Gastroesophageal sphincter (tissue), 4 donors: ENCODE measurements around the gene ZNF304. TPM values are rescaled to one million over a fixed set of nuclear protein-coding genes. Genes with fewer than 3 reads are reported as not detected.

ENCODE experiments used
- ATAC-seq: fragments of 150-250 bp; one replicate; pipeline ENCODE4 v1.9.1; 2016; ENCODE audit warnings: mild to moderate bottlenecking, moderate library complexity
- H3K27ac ChIP-seq, 4 donors: fragments of 200-600 bp; sonication (generic) in 3 of 4; 1 replicate in 3 of 4; 2 replicates in 1 of 4; pipeline ENCODE4 v1.5.1; 2016 to 2019
- H3K27me3 ChIP-seq: fragments of 200-600 bp; sonication (generic); one replicate; pipeline ENCODE4 v1.5.1; 2019
- H3K36me3 ChIP-seq, 2 donors: fragments of 200-600 bp; sonication (generic); one replicate each; pipeline ENCODE4 v1.5.1; 2019; ENCODE audit warnings: control low read depth in 1 of 2
- H3K4me1 ChIP-seq, 3 donors: fragments of 200-600 bp; sonication (generic); 1 replicate in 2 of 3; 2 replicates in 1 of 3; pipeline ENCODE4 v1.5.1; 2016 to 2019; ENCODE audit warnings: control low read depth in 2 of 3
- H3K4me3 ChIP-seq, 2 donors: fragments of 200-600 bp; sonication (generic); one replicate each; pipeline ENCODE4 v1.5.1; 2019; ENCODE audit warnings: mild to moderate bottlenecking in 1 of 2, moderate library complexity in 1 of 2
- H3K9me3 ChIP-seq, 3 donors: fragments of 200-600 bp; sonication (generic); one replicate each; pipeline ENCODE4 v1.5.1; 2017 to 2019; ENCODE audit warnings: control low read depth in 2 of 3
- EP300 ChIP-seq: sonication (generic); formaldehyde crosslinking; IDR thresholded peaks from one replicate; pipeline ENCODE4 v1.6.1; 2017; ENCODE audit warnings: antibody characterized with exemption, mild to moderate bottlenecking
- POLR2A ChIP-seq, 2 donors: fragments of 450-650 bp; IDR thresholded peaks; one replicate each; pipeline ENCODE4 v1.6.1; 2017; ENCODE audit warnings: antibody characterized with exemption in 2 of 2, mild to moderate bottlenecking in 2 of 2, moderate library complexity in 1 of 2
- POLR2AphosphoS5 ChIP-seq: sonication (generic); formaldehyde crosslinking; IDR thresholded peaks from one replicate; pipeline ENCODE4 v1.6.1; 2017; ENCODE audit warnings: antibody characterized with exemption
- WGBS, 2 donors: methylation state at CpG; one replicate each; pipeline ENCODE4 v1.1.5; 2018; ENCODE audit warnings: low coverage in 1 of 2; 5-methylcytosine and 5-hydroxymethylcytosine counted together
- total RNA-seq, 4 donors: library from RNA; depleted of rRNA; stranded (reverse); fragments of >200 nt; gene quantifications; one replicate each; pipeline ENCODE4 v1.1.0, GENCODE V29; 2016
- TF ChIP-seq, protein P1 (sequence below), 4 experiments: fragments of 200-600 bp in 2 of 4; fragments of 450-650 bp in 2 of 4; sonication (generic) in 1 of 4; IDR thresholded peaks; one replicate each; pipeline ENCODE4 v1.5.1; 2017 to 2019; ENCODE audit warnings: antibody characterized with exemption in 4 of 4, mild to moderate bottlenecking in 2 of 4, moderate library complexity in 2 of 4

ZNF304 gene
- total RNA-seq, 4 donors from 2014 or later, result 9.2 to 12.2 (median 10.9) TPM

GRCh38 chr19:57308514-57308913, 42.6 kb upstream of the ZNF304 start:
- Histone ChIP-seq H3K4me3 (no peak overlapping the region), H3K9me3 (no peaks in the 10 kb centered on the region), H3K36me3 (peaks cover 0 to 24% of the 10 kb centered on the region in 2 donors), H3K27ac (no peak overlapping the region), H3K27me3 (no peaks in the 10 kb centered on the region), H3K4me1 (peaks cover 0 to 13% (median 0%) of the 10 kb centered on the region in 3 donors)
- ATAC-seq, result no peak
- no peak for TF ChIP-seq POLR2A (IDR thresholded peaks at IDR 0.05)
- no peak for TF ChIP-seq EP300
- no peak for TF ChIP-seq POLR2AphosphoS5
- TF ChIP-seq, protein P1, sequence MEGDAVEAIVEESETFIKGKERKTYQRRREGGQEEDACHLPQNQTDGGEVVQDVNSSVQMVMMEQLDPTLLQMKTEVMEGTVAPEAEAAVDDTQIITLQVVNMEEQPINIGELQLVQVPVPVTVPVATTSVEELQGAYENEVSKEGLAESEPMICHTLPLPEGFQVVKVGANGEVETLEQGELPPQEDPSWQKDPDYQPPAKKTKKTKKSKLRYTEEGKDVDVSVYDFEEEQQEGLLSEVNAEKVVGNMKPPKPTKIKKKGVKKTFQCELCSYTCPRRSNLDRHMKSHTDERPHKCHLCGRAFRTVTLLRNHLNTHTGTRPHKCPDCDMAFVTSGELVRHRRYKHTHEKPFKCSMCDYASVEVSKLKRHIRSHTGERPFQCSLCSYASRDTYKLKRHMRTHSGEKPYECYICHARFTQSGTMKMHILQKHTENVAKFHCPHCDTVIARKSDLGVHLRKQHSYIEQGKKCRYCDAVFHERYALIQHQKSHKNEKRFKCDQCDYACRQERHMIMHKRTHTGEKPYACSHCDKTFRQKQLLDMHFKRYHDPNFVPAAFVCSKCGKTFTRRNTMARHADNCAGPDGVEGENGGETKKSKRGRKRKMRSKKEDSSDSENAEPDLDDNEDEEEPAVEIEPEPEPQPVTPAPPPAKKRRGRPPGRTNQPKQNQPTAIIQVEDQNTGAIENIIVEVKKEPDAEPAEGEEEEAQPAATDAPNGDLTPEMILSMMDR (IDR thresholded peaks at IDR 0.05), result no peak

- TF ChIP-seq EP300, result no peak
- no peak for TF ChIP-seq POLR2AphosphoS5
- TF ChIP-seq POLR2A (IDR thresholded peaks at IDR 0.05), result no peak
- TF ChIP-seq, protein P1 (IDR thresholded peaks at IDR 0.05), result no peak
- WGBS, 2 donors, result 69 to 94% methylated on average over 2 of the region's 2 CpGs
- no peak overlapping the region for H3K4me3 ChIP-seq
- H3K27ac ChIP-seq, result no peak overlapping the region
- no peaks in the 10 kb centered on the region for H3K27me3 ChIP-seq
- no peaks in the 10 kb centered on the region for H3K9me3 ChIP-seq
- peaks cover 0 to 5% (median 0%) of the 10 kb centered on the region in 3 donors for H3K4me1 ChIP-seq
- peaks cover 0 to 3% of the 10 kb centered on the region in 2 donors for H3K36me3 ChIP-seq
- no peak for ATAC-seq
These were observed 40.3 kb upstream of the ZNF304 start for GRCh38 chr19:57310792-57311191.

GRCh38 chr19:57314146-57314545, 36.9 kb upstream of the ZNF304 start:
- WGBS, 2 donors, result 44 to 67% methylated on average over 2 to 3 of the region's 4 CpGs
- no peak overlapping the region for H3K4me3 ChIP-seq
- H3K27ac ChIP-seq, result no peak overlapping the region
- no peaks in the 10 kb centered on the region for H3K36me3 ChIP-seq
- peaks cover 0 to 5% (median 0%) of the 10 kb centered on the region in 3 donors for H3K4me1 ChIP-seq
- ATAC-seq, result no peak
- peaks cover 3% of the 10 kb centered on the region for H3K27me3 ChIP-seq
- TF ChIP-seq POLR2AphosphoS5 (no peak), POLR2A (IDR thresholded peaks at IDR 0.05) (no peak), EP300 (no peak)
- TF ChIP-seq, protein P1 (IDR thresholded peaks at IDR 0.05), result no peak
- no peaks in the 10 kb centered on the region for H3K9me3 ChIP-seq

- TF ChIP-seq, protein P1 (IDR thresholded peaks at IDR 0.05), result no peak
- TF ChIP-seq POLR2A (IDR thresholded peaks at IDR 0.05), result no peak
- no peak for TF ChIP-seq POLR2AphosphoS5
- no peak for TF ChIP-seq EP300
- no peaks in the 10 kb centered on the region for H3K36me3 ChIP-seq
- ATAC-seq, result no peak
- peaks cover 3% of the 10 kb centered on the region for H3K27me3 ChIP-seq
- 11% methylated on average over 7 to 8 of the region's 29 CpGs for WGBS, 2 donors
- no peak overlapping the region for H3K27ac ChIP-seq
- peaks cover 0 to 8% (median 0%) of the 10 kb centered on the region in 3 donors for H3K9me3 ChIP-seq
- peak overlapping the region in 1 of 2 donors; percentile 36 for H3K4me3 ChIP-seq
- peaks cover 0 to 28% (median 11%) of the 10 kb centered on the region in 3 donors for H3K4me1 ChIP-seq
These were observed 33.6 kb upstream of the ZNF304 start for GRCh38 chr19:57317503-57317902.

- WGBS, 2 donors, result no CpG with 5 or more reads among the region's 1 CpG
- Histone ChIP-seq H3K4me1 (peaks cover 0 to 33% (median 11%) of the 10 kb centered on the region in 3 donors), H3K4me3 (peak overlapping the region; percentile 59 to 91), H3K9me3 (peaks cover 0 to 30% (median 0%) of the 10 kb centered on the region in 3 donors), H3K27ac (peak overlapping the region; percentile 41 to 92 (median 92)), H3K36me3 (peaks cover 0 to 22% of the 10 kb centered on the region in 2 donors), H3K27me3 (peaks cover 3% of the 10 kb centered on the region)
- ATAC-seq, result peak; percentile 1
- TF ChIP-seq POLR2A (IDR thresholded peaks at IDR 0.05) (no peak), POLR2AphosphoS5 (no peak), EP300 (no peak)
- TF ChIP-seq, protein P1 (IDR thresholded peaks at IDR 0.05), result no peak
These were observed 31.2 kb upstream of the ZNF304 start for GRCh38 chr19:57319869-57320179.
